ENCODE results near the gene SLMAP. TPM values are rescaled to one million over a fixed set of nuclear protein-coding genes. Genes with fewer than 3 reads are reported as not detected.
A peak's percentile ranks its signal among the peaks of the same experiment; 100 is the strongest.
"Not testable (repeated sequence)": the region's sequence is repeated elsewhere in the genome, so short reads cannot be mapped to it uniquely, and the experiment has no call there.

The SLMAP gene
- total and polyA plus RNA-seq, 2 of the 13 experiments (the other 11 are each of a cell fraction or from before 2014, with no cell fraction given): 24.0 to 48.3 TPM

DNA sequence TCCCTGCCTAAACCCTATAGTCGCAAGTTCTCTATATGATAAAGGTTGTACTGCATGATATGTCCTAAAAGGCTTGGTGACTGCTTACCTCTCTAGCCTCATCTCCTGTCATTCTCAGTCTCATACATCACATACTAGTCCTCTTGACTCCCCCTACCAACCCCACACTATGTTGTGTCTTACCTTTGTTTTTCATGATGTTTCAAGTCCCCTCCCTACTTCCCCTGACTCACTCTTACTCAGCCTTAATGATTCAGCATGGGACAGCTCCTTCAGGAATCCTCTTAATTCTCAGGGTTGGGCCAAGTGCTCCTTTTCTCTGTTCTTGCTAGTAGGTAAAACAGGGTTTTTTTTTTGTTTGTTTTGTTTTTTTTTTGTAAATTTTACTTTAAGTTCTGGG, 49.6 kb downstream of the SLMAP start:
- POLR2A ChIA-PET: no interaction called here
- ATAC-seq (no peak), DNase-seq (ENCODE audit: low spot score) (no peak), FAIRE-seq (no peak)
- no peak overlapping the region for H2AFZ ChIP-seq (ENCODE audit: low read length)
- no TSS peak for BruUV-seq (replicated peaks)
- H3K9ac ChIP-seq (ENCODE audit: insufficient read depth, low read depth, low read length): no peak overlapping the region
- CTCF ChIA-PET (ENCODE audit: low intra/inter-chr PET ratio, low total read pairs): no interaction called here
- H3K4me2 ChIP-seq (ENCODE audit: low read depth, low read length): no peak overlapping the region
- 100% methylated on average over 1 of the region's 1 CpG for WGBS (ENCODE audit: low lambda C conversion rate)
- no peak overlapping the region for H3K4me3 ChIP-seq (replicated peaks in 1 of 3; ENCODE audit: insufficient read depth in 1 of 3, low read depth in 2 of 3, low read length in 3 of 3)
- no peaks in the 10 kb centered on the region for H3K36me3 ChIP-seq (replicated peaks in 1 of 2; ENCODE audit: control insufficient read depth in 1 of 2, insufficient read depth in 2 of 2, low read length in 2 of 2)
- peaks cover 73% of the 10 kb centered on the region for H3K4me1 ChIP-seq (ENCODE audit: insufficient read depth, low read length)
- H3K27ac ChIP-seq (ENCODE audit: extremely low read length, insufficient read depth, low read length): no peak overlapping the region
- H3K9me3 ChIP-seq (ENCODE audit: low read length): no peaks in the 10 kb centered on the region
- intact Hi-C loops (cut with micrococcal nuclease; ENCODE audit: unreplicated experiment) (no loop called here), in situ Hi-C loops (cut with HindIII; ENCODE audit: extremely low pct_ligation_motif_present, low pct_unique_long_range_greater_than_20kb) (no loop called here)
- no peak for TF ChIP-seq ZNF354B (CRISPR knock-in tag; IDR thresholded peaks at IDR 0.05)
- peak; percentile 43 for TF ChIP-seq FOSL2 (CRISPR knock-in tag; IDR thresholded peaks at IDR 0.05)
- TF ChIP-seq, protein P1, sequence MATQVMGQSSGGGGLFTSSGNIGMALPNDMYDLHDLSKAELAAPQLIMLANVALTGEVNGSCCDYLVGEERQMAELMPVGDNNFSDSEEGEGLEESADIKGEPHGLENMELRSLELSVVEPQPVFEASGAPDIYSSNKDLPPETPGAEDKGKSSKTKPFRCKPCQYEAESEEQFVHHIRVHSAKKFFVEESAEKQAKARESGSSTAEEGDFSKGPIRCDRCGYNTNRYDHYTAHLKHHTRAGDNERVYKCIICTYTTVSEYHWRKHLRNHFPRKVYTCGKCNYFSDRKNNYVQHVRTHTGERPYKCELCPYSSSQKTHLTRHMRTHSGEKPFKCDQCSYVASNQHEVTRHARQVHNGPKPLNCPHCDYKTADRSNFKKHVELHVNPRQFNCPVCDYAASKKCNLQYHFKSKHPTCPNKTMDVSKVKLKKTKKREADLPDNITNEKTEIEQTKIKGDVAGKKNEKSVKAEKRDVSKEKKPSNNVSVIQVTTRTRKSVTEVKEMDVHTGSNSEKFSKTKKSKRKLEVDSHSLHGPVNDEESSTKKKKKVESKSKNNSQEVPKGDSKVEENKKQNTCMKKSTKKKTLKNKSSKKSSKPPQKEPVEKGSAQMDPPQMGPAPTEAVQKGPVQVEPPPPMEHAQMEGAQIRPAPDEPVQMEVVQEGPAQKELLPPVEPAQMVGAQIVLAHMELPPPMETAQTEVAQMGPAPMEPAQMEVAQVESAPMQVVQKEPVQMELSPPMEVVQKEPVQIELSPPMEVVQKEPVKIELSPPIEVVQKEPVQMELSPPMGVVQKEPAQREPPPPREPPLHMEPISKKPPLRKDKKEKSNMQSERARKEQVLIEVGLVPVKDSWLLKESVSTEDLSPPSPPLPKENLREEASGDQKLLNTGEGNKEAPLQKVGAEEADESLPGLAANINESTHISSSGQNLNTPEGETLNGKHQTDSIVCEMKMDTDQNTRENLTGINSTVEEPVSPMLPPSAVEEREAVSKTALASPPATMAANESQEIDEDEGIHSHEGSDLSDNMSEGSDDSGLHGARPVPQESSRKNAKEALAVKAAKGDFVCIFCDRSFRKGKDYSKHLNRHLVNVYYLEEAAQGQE (IDR thresholded peaks at IDR 0.05; ENCODE audit: borderline replicate concordance in 1 of 2, low read depth in 1 of 2, low read length in 2 of 2): peak in 1 of 2 experiments; percentile 76; a peak in 2 of 4 replicates
- TF ChIP-seq MIER2 (CRISPR knock-in tag; IDR thresholded peaks at IDR 0.05): 0 out of 2 replicates have a peak, but pooled peaks have one; percentile 20
- no peak for TF ChIP-seq ZFP62 (CRISPR knock-in tag; IDR thresholded peaks at IDR 0.05)
- no peak for TF ChIP-seq MTF2 (CRISPR knock-in tag; IDR thresholded peaks at IDR 0.05; ENCODE audit: borderline replicate concordance)
- TF ChIP-seq MAFK (conservative IDR thresholded peaks at IDR 0.05 in 1 of 2, IDR thresholded peaks at IDR 0.05 in 1 of 2; ENCODE audit: low read length in 2 of 2): no peak
- peaks cover 91% of the 10 kb centered on the region for H3K79me2 ChIP-seq (ENCODE audit: insufficient read depth, low read length)
- H4K20me1 ChIP-seq (ENCODE audit: insufficient read depth, low read length): no peaks in the 10 kb centered on the region; the same call in 1 of the 2 replicates
- no peaks in the 10 kb centered on the region for H3K27me3 ChIP-seq (ENCODE audit: control insufficient read depth in 1 of 2, insufficient read depth in 2 of 2, low read length in 2 of 2)

DNA sequence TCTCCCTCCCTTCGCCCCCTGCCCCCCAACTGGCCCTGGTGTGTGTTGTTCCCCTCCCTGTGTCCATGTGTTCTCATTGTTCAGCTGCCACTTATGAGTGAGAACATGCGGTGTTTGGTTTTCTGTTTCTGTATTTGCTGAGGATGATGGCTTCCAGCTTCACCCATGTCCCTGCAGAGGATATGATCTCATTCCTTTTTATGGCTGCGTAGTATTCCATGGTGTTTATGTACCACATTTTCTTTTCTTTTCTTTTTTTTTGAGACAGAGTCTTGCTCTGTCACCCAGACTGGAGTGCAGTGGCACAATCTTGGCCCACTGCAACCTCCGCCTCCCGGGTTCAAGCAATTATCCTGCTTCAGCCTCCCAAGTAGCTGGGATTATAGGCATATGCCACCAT, 50.1 kb downstream of the SLMAP start:
- POLR2A ChIA-PET; H3K36me3 ChIP-seq (replicated peaks in 1 of 2; ENCODE audit: control insufficient read depth in 1 of 2, insufficient read depth in 2 of 2, low read length in 2 of 2); BruUV-seq (replicated peaks); H3K4me2 ChIP-seq (ENCODE audit: low read depth, low read length); CTCF ChIA-PET (ENCODE audit: low intra/inter-chr PET ratio, low total read pairs); intact Hi-C loops (cut with micrococcal nuclease; ENCODE audit: unreplicated experiment); in situ Hi-C loops (cut with HindIII; ENCODE audit: extremely low pct_ligation_motif_present, low pct_unique_long_range_greater_than_20kb); H2AFZ ChIP-seq (ENCODE audit: low read length); H3K9me3 ChIP-seq (ENCODE audit: low read length); H3K27ac ChIP-seq (ENCODE audit: extremely low read length, insufficient read depth, low read length); H3K4me3 ChIP-seq (replicated peaks in 1 of 3; ENCODE audit: insufficient read depth in 1 of 3, low read depth in 2 of 3, low read length in 3 of 3); FAIRE-seq; ATAC-seq; H3K27me3 ChIP-seq (ENCODE audit: control insufficient read depth in 1 of 2, insufficient read depth in 2 of 2, low read length in 2 of 2); H3K9ac ChIP-seq (ENCODE audit: insufficient read depth, low read depth, low read length); H4K20me1 ChIP-seq (ENCODE audit: insufficient read depth, low read length); DNase-seq (ENCODE audit: low spot score): not testable (repeated sequence)
- Histone ChIP-seq H3K79me2 (ENCODE audit: insufficient read depth, low read length) (peaks cover 91% of the 10 kb centered on the region), H3K4me1 (ENCODE audit: insufficient read depth, low read length) (peaks cover 73% of the 10 kb centered on the region)
- 79% methylated on average over 5 of the region's 5 CpGs for WGBS (ENCODE audit: low lambda C conversion rate)
